GM20431 (cell line): ENCODE measurements around the gene RPL41.
"Not testable (repeated sequence)": the region's sequence is repeated elsewhere in the genome, so short reads cannot be mapped to it uniquely, and the experiment has no call there.

Experiments used
- in situ Hi-C: fragments of 300-500 bp; cut with MseI, MboI; formaldehyde crosslinking; loops from one replicate; pipeline ENCODE4 v1.15.0; 2020; ENCODE audit warnings: low sequenced_read_pairs; ENCODE audit not compliant: unreplicated experiment

RPL41 gene

GRCh38 chr12:56102683-56103065 is 13.8 kb upstream of the RPL41 start:
- in situ Hi-C loops, result no loop called here

GRCh38 chr12:56103066-56103711 is 13.2 kb upstream of the RPL41 start:
- in situ Hi-C loops, result no loop called here

- in situ Hi-C loops, result no loop called here
Observed at GRCh38 chr12:56103823-56104108, 12.7 kb upstream of the RPL41 start.

- in situ Hi-C loops, result no loop called here
Observed at GRCh38 chr12:56104109-56104814, 12.2 kb upstream of the RPL41 start, which contains the start of gene PA2G4. PA2G4 (plus strand) TSS chr12:56104559; CDS start chr12:56104738, 179 bp downstream.

- in situ Hi-C loops, result no loop called here
Observed at GRCh38 chr12:56104815-56105608, 11.4 kb upstream of the RPL41 start.

GRCh38 chr12:56105609-56105902 is 10.9 kb upstream of the RPL41 start:
- in situ Hi-C loops, result no loop called here

GRCh38 chr12:56107242-56107641 is 9.2 kb upstream of the RPL41 start:
- in situ Hi-C loops, result no loop called here

GRCh38 chr12:56110571-56110970 is 5.9 kb upstream of the RPL41 start:
- in situ Hi-C loops, result no loop called here

GRCh38 chr12:56114084-56114483 is 2.3 kb upstream of the RPL41 start:
- in situ Hi-C loops, result no loop called here

GRCh38 chr12:56115329-56115728 is 1.1 kb upstream of the RPL41 start:
- in situ Hi-C loops, result no loop called here

GRCh38 chr12:56117082-56117706 is 761 bp downstream of the RPL41 start:
- in situ Hi-C loops, result not testable (repeated sequence)

GRCh38 chr12:56117778-56118687 is 1.6 kb downstream of the RPL41 start, which contains the start of gene ZC3H10:
ZC3H10 (plus strand) TSS chr12:56118266; CDS start chr12:56120563, 2,297 bp downstream.
- in situ Hi-C loops, result no loop called here

GRCh38 chr12:56118688-56119357 is 2.4 kb downstream of the RPL41 start:
- in situ Hi-C loops, result no loop called here

- in situ Hi-C loops, result no loop called here
Observed at GRCh38 chr12:56119361-56119796, 2.9 kb downstream of the RPL41 start.

- in situ Hi-C loops, result no loop called here
Observed at GRCh38 chr12:56120158-56120846, 3.9 kb downstream of the RPL41 start.

- in situ Hi-C loops, result no loop called here
Observed at GRCh38 chr12:56121204-56121870, 4.9 kb downstream of the RPL41 start.

- in situ Hi-C loops, result no loop called here
Observed at GRCh38 chr12:56122637-56123036, 6.2 kb downstream of the RPL41 start.

- in situ Hi-C loops, result no loop called here
Observed at GRCh38 chr12:56124133-56124532, 7.7 kb downstream of the RPL41 start.
